Chondrocyte (in vitro differentiated cells): ENCODE results near the gene WNT8B. TPM values are rescaled to one million over a fixed set of nuclear protein-coding genes. Genes with fewer than 3 reads are reported as not detected.

Source experiments
- DNase-seq: peaks from one replicate; pipeline ENCODE4 v3.0.0; 2021; ENCODE audit warnings: mixed read lengths, low spot score
- H3K27ac Mint-ChIP-seq: one replicate; pipeline ENCODE4 v1.8.0; 2021; ENCODE audit warnings: mild to moderate bottlenecking, moderate library complexity, mixed read lengths; ENCODE audit not compliant: unreplicated experiment
- H3K27me3 Mint-ChIP-seq: 2 replicates; pipeline ENCODE4 v1.8.0; 2021; ENCODE audit warnings: low read depth, mixed read lengths
- H3K36me3 Mint-ChIP-seq: 2 replicates; pipeline ENCODE4 v1.8.0; 2021; ENCODE audit warnings: low read depth, mixed read lengths
- H3K4me1 Mint-ChIP-seq: 2 replicates; pipeline ENCODE4 v1.8.0; 2021; ENCODE audit warnings: low read depth, mild to moderate bottlenecking, mixed read lengths
- H3K4me3 Mint-ChIP-seq: one replicate; pipeline ENCODE4 v1.8.0; 2021; ENCODE audit warnings: mild to moderate bottlenecking, moderate library complexity, mixed read lengths; ENCODE audit not compliant: unreplicated experiment
- H3K9me3 Mint-ChIP-seq: 2 replicates; pipeline ENCODE4 v1.8.0; 2021; ENCODE audit warnings: low read depth, mixed read lengths
- CTCF ChIP-seq: fragments of 200-600 bp; sonication (generic); IDR thresholded peaks from 2 replicates; pipeline ENCODE4 v1.5.0; 2021; ENCODE audit warnings: antibody characterized with exemption, mild to moderate bottlenecking, moderate library complexity
- total RNA-seq: library from RNA; stranded (reverse); gene quantifications from 3 replicates; pipeline ENCODE4 v1.2.1, GENCODE V29; 2021

Gene WNT8B
- total RNA-seq, 1 donor from 2014 or later: not detected

- Mint-ChIP-seq H3K36me3 (peaks cover 12% of the 10 kb centered on the region), H3K9me3 (no peaks in the 10 kb centered on the region), H3K4me1 (peaks cover 15% of the 10 kb centered on the region), H3K27me3 (no peaks in the 10 kb centered on the region), H3K27ac (no peak overlapping the region), H3K4me3 (no peak overlapping the region)
- no peak for TF ChIP-seq CTCF
- no peak for DNase-seq
Observed at GRCh38 chr10:100506596-100507356, 44.0 kb downstream of the WNT8B start.

- Mint-ChIP-seq H3K27me3 (no peaks in the 10 kb centered on the region), H3K27ac (no peak overlapping the region), H3K9me3 (no peaks in the 10 kb centered on the region), H3K4me3 (no peak overlapping the region), H3K36me3 (peaks cover 12% of the 10 kb centered on the region), H3K4me1 (peaks cover 15% of the 10 kb centered on the region)
- no peak for TF ChIP-seq CTCF
- no peak for DNase-seq
Observed at GRCh38 chr10:100507357-100507732, 44.5 kb downstream of the WNT8B start.

- peaks cover 12% of the 10 kb centered on the region for H3K36me3 Mint-ChIP-seq
- peaks cover 15% of the 10 kb centered on the region for H3K4me1 Mint-ChIP-seq
- H3K4me3 Mint-ChIP-seq: no peak overlapping the region
- no peak overlapping the region for H3K27ac Mint-ChIP-seq
- no peaks in the 10 kb centered on the region for H3K9me3 Mint-ChIP-seq
- H3K27me3 Mint-ChIP-seq: no peaks in the 10 kb centered on the region
- no peak for DNase-seq
- TF ChIP-seq CTCF: no peak
Observed at GRCh38 chr10:100508266-100508665, 45.5 kb downstream of the WNT8B start.

GRCh38 chr10:100508691-100509150 lies 45.9 kb downstream of the WNT8B start:
- H3K36me3 Mint-ChIP-seq: peaks cover 12% of the 10 kb centered on the region
- H3K4me1 Mint-ChIP-seq: peaks cover 14% of the 10 kb centered on the region
- H3K9me3 Mint-ChIP-seq: no peaks in the 10 kb centered on the region
- H3K4me3 Mint-ChIP-seq: no peak overlapping the region
- H3K27ac Mint-ChIP-seq: no peak overlapping the region
- no peak for DNase-seq
- no peaks in the 10 kb centered on the region for H3K27me3 Mint-ChIP-seq
- peak; percentile 86 for TF ChIP-seq CTCF

- H3K4me1 Mint-ChIP-seq: peaks cover 8% of the 10 kb centered on the region
- H3K4me3 Mint-ChIP-seq: no peak overlapping the region
- no peak overlapping the region for H3K27ac Mint-ChIP-seq
- no peak for TF ChIP-seq CTCF
- H3K27me3 Mint-ChIP-seq: no peaks in the 10 kb centered on the region
- no peak for DNase-seq
- H3K36me3 Mint-ChIP-seq: peaks cover 12% of the 10 kb centered on the region
- H3K9me3 Mint-ChIP-seq: no peaks in the 10 kb centered on the region
Observed at GRCh38 chr10:100509241-100509840, 46.5 kb downstream of the WNT8B start.
